Endometrial microvascular endothelial cells (primary cell): ENCODE data around the gene CDC37L1. TPM values are rescaled to one million over a fixed set of nuclear protein-coding genes. Genes with fewer than 3 reads are reported as not detected.

Experiments
- in situ Hi-C: cut with HindIII; loops from 2 replicates; pipeline ENCODE4 v1.10.0; 2017; ENCODE audit warnings: low sequenced_read_pairs, low pct_unique_long_range_greater_than_20kb; ENCODE audit errors: inconsistent ontology term
- total RNA-seq: library from RNA; depleted of rRNA; stranded (reverse); fragments of >200 nt; gene quantifications from one replicate; pipeline ENCODE4 v1.2.3, GENCODE V29; 2015; ENCODE audit errors: inconsistent ontology term

The CDC37L1 gene
- total RNA-seq, 1 donor from 2014 or later: 6.3 TPM

- in situ Hi-C loops: no loop called here
These were observed 13.2 kb upstream of the CDC37L1 start, which contains the start of gene SPATA6L for GRCh38 chr9:4666042-4666699. TSS of gene SPATA6L (minus strand) at chr9:4666480. CDS start at chr9:4666250, 230 bp downstream.

- in situ Hi-C loops: no loop called here
These were observed 11.7 kb upstream of the CDC37L1 start for GRCh38 chr9:4667681-4668080.

DNA sequence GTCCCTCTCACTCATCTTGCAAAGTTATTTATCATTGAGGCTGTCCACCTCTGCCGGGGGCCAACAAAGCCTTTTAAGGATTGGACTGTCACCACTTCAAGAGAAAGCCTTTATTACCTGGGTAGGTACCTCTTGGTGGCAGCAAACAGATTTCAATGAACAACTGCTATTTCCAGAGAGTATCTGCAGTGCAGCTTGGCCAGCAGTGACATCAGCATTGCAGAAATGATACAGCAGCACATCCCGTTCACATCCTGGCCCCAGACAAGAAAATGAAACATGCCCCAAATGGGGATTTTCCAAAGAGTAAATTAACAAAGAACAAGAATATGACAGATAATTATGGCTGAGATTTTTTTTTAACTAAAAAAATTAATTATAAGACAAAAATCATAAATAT, 10.8 kb upstream of the CDC37L1 start:
- in situ Hi-C loops: no loop called here

- in situ Hi-C loops: no loop called here
These were observed 9.5 kb upstream of the CDC37L1 start for GRCh38 chr9:4669890-4670289.

- in situ Hi-C loops: no loop called here
These were observed 8.8 kb upstream of the CDC37L1 start for GRCh38 chr9:4670591-4670990.

GRCh38 chr9:4671737-4672136, 7.6 kb upstream of the CDC37L1 start:
- in situ Hi-C loops: no loop called here

DNA sequence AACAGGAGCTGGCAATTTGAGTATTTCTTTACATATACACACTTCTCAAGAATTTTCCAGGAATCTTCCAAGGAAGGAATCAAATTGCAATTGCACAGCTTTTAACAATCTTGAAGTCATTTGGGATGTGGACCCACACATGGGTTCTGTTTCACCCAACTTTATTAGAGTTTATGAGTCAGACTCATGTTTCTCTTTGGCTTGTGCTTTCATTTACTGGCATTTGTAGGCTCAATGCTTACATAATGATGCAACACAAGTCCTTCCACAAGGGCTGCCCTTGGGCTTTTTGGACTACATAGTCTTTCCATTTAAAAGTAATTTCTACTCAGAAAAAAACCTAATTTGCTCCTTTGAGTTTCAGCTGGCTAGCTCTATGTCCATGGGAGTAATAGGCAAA, 4.6 kb upstream of the CDC37L1 start:
- in situ Hi-C loops: no loop called here

- in situ Hi-C loops: no loop called here
These were observed 2.0 kb upstream of the CDC37L1 start for GRCh38 chr9:4677392-4677791.

DNA sequence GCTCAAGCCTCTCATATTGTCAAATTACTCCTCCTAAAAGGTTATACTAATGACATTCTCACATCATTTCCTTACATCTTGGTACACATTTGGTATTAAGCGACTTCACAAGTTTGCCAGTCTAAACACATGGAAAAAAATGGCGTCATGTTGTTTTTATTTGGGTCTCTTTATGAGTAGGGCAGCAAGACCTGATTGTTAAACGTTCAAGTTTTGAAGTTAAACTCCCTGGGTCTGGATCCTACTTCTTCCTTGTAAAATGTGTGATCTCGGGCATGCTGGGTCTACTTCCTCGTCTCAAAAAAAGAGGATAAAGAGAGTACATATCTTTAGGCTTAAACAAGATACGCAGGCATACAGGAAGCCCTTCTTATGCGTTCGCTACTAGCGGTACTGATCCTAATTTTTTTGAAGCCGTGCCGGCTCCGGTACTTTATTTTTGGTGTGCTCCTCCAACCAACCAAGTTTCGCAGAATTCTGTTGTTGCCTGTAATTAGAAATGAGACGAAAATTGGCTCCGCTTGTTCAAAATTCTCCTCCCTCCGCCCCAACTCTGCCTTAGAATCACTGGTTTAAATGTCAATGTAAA, 596 bp upstream of the CDC37L1 start:
- in situ Hi-C loops: no loop called here

- in situ Hi-C loops: no loop called here
These were observed 780 bp downstream of the CDC37L1 start for GRCh38 chr9:4680173-4680525.

GRCh38 chr9:4680750-4681149, 1.4 kb downstream of the CDC37L1 start:
- in situ Hi-C loops: no loop called here

- in situ Hi-C loops: no loop called here
These were observed 5.5 kb downstream of the CDC37L1 start for GRCh38 chr9:4684820-4685219.

- in situ Hi-C loops: no loop called here
These were observed 6.7 kb downstream of the CDC37L1 start for GRCh38 chr9:4686112-4686511.

GRCh38 chr9:4686584-4686983, 7.2 kb downstream of the CDC37L1 start:
- in situ Hi-C loops: no loop called here

- in situ Hi-C loops: no loop called here
These were observed 9.7 kb downstream of the CDC37L1 start for GRCh38 chr9:4689021-4689420.

DNA sequence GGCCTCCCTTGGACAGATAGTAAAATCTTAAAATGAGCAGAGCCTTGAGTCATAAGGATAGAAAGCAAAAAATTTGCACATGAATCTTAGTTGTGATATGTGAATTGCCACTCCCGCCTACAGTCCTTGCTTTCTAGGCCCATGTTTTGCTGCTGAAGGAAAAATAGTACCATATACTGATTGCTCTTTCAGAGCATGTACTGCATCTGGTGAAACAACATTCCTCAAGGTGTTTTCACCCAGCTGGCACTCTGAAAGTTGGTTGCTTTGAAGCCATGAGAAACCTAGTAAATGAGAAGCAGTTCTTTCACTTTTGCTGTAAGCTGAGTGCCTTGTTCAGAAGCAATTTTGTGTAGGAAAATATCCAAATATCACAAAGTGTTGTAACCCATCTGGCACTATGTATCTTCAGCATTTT, 10.3 kb downstream of the CDC37L1 start:
- in situ Hi-C loops: no loop called here

- in situ Hi-C loops: no loop called here
These were observed 10.8 kb downstream of the CDC37L1 start for GRCh38 chr9:4690144-4690543.

DNA sequence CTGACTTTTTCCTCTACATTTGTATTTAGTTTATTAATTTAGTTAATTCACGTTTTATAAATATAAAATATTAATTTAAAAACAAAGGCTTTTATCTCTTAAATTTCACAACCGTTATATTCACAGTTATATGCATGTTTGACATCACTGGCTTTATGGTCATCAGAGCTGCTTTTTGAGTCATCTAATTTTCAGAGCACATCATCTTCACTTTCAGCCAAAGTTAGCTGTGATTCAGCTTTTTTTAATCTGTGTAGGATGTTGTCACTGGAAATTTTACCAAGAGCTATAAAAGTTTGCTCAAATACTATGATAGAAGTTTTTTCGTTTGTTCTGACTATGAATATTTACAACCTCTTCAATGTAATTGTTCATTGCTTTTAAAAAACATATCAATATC, 12.4 kb downstream of the CDC37L1 start:
- in situ Hi-C loops: no loop called here

GRCh38 chr9:4700091-4700490, 20.7 kb downstream of the CDC37L1 start:
- in situ Hi-C loops: no loop called here

DNA sequence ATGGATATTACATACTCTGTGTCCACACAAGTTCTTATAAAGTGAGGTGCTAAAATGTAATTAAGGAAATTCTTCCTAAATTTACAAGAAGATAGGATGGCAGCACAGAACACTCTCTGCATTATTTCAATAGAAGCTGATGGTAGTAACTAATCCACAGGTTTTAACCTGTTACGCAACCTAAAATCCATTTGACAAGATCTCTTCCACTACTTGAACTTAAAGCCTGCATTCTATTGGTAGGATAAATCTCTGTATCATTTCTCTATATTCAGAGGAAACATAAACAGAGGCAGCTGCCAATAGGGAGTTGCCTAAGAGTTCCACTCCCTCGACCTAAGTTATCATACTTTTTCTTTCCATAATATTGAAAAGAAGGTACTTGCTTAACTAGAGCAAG, 21.6 kb downstream of the CDC37L1 start:
- in situ Hi-C loops: no loop called here

GRCh38 chr9:4701526-4701925, 22.2 kb downstream of the CDC37L1 start:
- in situ Hi-C loops: no loop called here
